Small intestine (tissue), 7 donors: Measurements from ENCODE around the gene GPRC5C. TPM values are rescaled to one million over a fixed set of nuclear protein-coding genes. Genes with fewer than 3 reads are reported as not detected.

Experiments
- DNase-seq, 2 donors: peaks; one replicate each; pipeline versions ENCODE4 v3.0.0 to v3.0.0-alpha.2; 2013
- FAIRE-seq: peaks from 2 replicates; lab custom pipeline; 2012; peaks lifted over from hg19 to GRCh38; lab: Jason Lieb, UNC
- H3K27ac ChIP-seq, 3 donors: one replicate each; pipeline ENCODE4 v1.5.1; 2013; ENCODE audit warnings: low read length in 2 of 3, mild to moderate bottlenecking in 2 of 3, control low read depth in 1 of 3, inconsistent platforms in 1 of 3, low read depth in 1 of 3, moderate library complexity in 1 of 3
- H3K27me3 ChIP-seq, 3 donors: one replicate each; pipeline ENCODE4 v1.6.1; 2013; ENCODE audit warnings: low read length in 3 of 3, inconsistent platforms in 1 of 3; ENCODE audit not compliant: control insufficient read depth in 3 of 3, insufficient read depth in 3 of 3
- H3K36me3 ChIP-seq, 3 donors: one replicate each; pipeline ENCODE4 v1.6.1; 2013; ENCODE audit warnings: low read length in 3 of 3, inconsistent platforms in 1 of 3, low read depth in 1 of 3, mild to moderate bottlenecking in 1 of 3, moderate library complexity in 1 of 3; ENCODE audit not compliant: control insufficient read depth in 3 of 3, insufficient read depth in 2 of 3
- H3K4me1 ChIP-seq, 3 donors: one replicate each; pipeline ENCODE4 v1.6.1; 2013; ENCODE audit warnings: low read length in 2 of 3, inconsistent platforms in 1 of 3, low read depth in 1 of 3, mild to moderate bottlenecking in 1 of 3, moderate library complexity in 1 of 3; ENCODE audit not compliant: control insufficient read depth in 3 of 3, insufficient read depth in 2 of 3
- H3K4me3 ChIP-seq, 3 donors: one replicate each; pipeline ENCODE4 v1.5.1; 2013; ENCODE audit warnings: low read length in 3 of 3, control low read depth in 1 of 3, inconsistent platforms in 1 of 3, low read depth in 1 of 3, mild to moderate bottlenecking in 1 of 3, moderate library complexity in 1 of 3
- H3K9me3 ChIP-seq, 2 donors: one replicate each; pipeline ENCODE4 v1.6.1; 2013; ENCODE audit warnings: low read depth in 1 of 2, low read length in 1 of 2; ENCODE audit not compliant: control insufficient read depth in 2 of 2, insufficient read depth in 1 of 2
- WGBS, 3 donors: extraction: QIAGEN DNeasy Blood & Tissue Kit; methylation state at CpG; one replicate each; pipeline ENCODE4 v1.1.7; 2013; 5-methylcytosine and 5-hydroxymethylcytosine counted together
- polyA plus RNA-seq, 4 donors: library from polyadenylated mRNA; stranded (reverse) in 3 of 4; unstranded in 1 of 4; fragments of 200-250 nt in 3 of 4; fragments of 120-200 nt in 1 of 4; gene quantifications; one replicate each; pipeline versions ENCODE4 v1.2.1 to v1.2.3, GENCODE V29; 2013
- donor health status: healthy with polysubstance abuse.
- donor health status: control.
- donor health status: control.
- donor health status: Bipolar disorder and iron deficiency.
- donor health status: healthy.

The GPRC5C gene
- polyA plus RNA-seq, 4 donors = 41.3 to 72.8 (median 48.1) TPM

DNA sequence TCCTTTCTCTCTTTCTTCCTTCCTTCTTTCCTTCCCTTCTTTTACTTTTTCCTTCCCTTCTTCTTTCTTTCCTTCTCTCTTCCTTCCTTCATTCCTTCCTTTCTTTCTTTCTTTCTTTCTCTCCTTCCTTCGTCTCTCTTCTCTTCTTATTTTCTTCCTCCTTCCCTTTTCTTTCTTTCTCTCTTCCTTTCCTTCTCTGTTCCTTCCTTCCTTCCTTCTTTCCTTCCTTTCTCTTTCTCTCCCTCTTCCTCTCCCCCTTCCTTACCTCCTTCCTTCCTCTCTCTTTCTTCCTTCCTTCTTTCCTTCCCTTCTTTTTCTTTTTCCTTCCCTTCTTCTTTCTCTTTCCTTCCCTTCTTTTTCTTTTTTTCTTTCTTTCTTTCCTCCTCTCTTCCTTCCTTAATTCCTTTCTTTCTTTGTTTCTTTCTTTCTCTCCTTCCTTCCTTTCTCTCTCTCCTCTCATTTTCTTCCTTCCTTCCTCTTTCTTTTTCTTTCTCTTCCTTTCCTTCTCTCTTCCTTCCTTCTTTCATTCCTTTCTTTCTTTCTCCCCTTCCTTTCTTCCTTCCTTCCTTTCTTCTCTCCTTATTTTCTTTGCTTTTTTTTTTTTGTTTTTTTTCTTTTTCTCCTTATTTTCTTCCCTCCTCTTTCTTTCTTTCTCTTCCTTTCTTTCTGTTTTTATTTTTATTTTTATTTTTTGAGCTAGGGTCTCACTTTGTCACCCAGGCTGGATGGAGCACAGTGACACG lies 41.8 kb upstream of the GPRC5C start:
- Histone ChIP-seq H3K4me1 (peaks cover 4 to 32% (median 10%) of the 10 kb centered on the region in 3 donors), H3K4me3 (no peak overlapping the region), H3K27ac (no peak overlapping the region), H3K9me3 (peaks cover 0 to 3% of the 10 kb centered on the region in 2 donors), H3K27me3 (no peaks in the 10 kb centered on the region), H3K36me3 (no peaks in the 10 kb centered on the region)
- DNase-seq (no peak), FAIRE-seq (no peak)
- 78 to 85% (median 80%) methylated on average over 2 of the region's 2 CpGs for WGBS, 3 donors

DNA sequence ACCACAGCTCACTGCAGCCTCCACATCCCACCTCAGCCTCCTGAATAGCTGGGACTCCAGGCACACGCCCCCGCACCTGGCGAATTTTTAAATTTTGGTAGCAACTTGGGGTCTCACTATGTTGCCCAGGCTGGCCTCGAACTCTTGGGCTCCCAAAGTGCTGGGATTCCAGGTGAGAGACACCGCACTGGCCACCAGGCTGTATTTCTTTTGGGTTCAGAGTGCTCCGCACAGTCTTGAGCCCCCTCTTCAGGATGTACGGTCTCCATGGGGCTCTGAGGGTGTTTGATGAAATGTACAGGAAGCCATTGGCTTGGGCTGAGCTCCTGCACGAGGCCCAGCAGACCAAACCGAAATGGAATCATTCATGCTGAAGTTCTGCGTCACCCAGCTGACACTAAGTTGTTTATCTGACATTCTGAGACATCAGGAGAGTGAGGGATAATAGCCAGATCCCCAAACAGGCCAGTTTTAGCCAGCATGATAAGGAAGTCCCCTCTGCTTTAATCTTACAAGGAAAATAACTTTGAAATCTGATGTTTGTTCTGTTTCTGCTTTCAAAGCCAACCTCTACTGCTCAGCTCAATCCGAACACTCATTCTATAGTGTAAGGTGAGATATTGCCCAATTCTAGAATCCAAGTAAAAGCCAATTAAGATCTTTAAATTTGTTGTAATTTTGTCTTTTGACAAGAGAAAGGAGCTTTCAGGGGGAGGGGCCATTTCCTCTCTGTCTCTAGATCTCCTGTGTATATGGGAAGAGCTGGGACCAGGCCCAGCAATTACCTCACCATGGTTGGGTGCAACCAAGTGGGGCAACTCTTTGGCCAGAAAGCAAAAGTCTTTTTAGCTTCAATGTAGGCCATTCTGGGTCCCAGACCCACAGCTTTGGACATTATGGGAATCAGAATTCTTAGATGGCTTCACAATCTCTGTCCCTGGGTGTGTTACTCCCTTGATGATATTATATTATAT lies 40.9 kb upstream of the GPRC5C start:
- Histone ChIP-seq H3K4me3 (no peak overlapping the region), H3K9me3 (peaks cover 0 to 3% of the 10 kb centered on the region in 2 donors), H3K36me3 (no peaks in the 10 kb centered on the region), H3K27me3 (no peaks in the 10 kb centered on the region), H3K4me1 (peaks cover 4 to 34% (median 10%) of the 10 kb centered on the region in 3 donors), H3K27ac (no peak overlapping the region)
- FAIRE-seq = no peak
- no peak for DNase-seq
- 81 to 88% (median 82%) methylated on average over 11 of the region's 11 CpGs for WGBS, 3 donors

DNA sequence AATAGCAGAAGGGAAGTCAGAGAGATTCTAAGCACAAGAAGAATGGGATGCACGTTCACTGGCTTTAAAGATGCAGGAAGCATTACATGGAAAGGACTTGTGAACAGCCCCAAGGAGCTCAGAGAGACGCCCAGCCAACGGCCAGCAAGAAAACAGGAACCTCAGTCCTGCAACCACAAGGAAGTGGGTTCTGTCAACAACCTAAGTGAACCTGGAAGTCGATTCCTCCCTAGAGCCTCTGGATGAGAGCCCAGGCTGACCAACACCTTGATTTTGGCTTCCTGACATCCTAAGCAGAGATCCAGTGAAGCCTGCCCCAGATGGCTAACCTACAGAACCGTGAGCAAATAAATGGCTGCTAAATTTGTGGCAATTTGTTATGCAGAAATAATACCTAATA lies 40.1 kb upstream of the GPRC5C start:
- no peaks in the 10 kb centered on the region for H3K27me3 ChIP-seq
- DNase-seq (no peak), FAIRE-seq (no peak)
- WGBS, 3 donors = 59 to 71% (median 70%) methylated on average over 5 of the region's 5 CpGs
- H3K9me3 ChIP-seq = peaks cover 0 to 3% of the 10 kb centered on the region in 2 donors
- H3K4me1 ChIP-seq = peaks cover 4 to 27% (median 5%) of the 10 kb centered on the region in 3 donors
- no peak overlapping the region for H3K4me3 ChIP-seq
- no peaks in the 10 kb centered on the region for H3K36me3 ChIP-seq
- H3K27ac ChIP-seq = no peak overlapping the region

DNA sequence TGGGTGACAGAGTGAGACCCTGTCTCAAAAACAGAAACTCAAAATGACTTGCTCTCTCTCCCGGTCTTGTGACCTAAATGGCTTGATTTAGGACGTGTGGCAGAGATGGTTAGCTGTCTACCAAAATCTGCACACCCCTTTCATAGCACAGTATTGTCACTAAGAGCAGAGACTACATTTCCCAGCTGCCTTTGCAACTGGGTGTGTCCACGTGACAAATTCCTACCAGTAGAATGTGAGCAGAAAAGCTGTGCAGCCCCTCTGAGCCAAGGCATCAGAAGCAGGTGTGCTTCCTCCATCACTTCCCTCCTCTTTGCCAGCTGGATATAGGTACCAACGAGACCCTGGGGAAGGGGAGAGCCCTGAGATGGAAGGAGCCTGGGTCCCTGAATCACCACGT lies 39.0 kb upstream of the GPRC5C start:
- H3K4me1 ChIP-seq = peaks cover 0 to 20% (median 0%) of the 10 kb centered on the region in 3 donors
- FAIRE-seq (no peak), DNase-seq (no peak)
- H3K4me3 ChIP-seq = no peak overlapping the region
- no peak overlapping the region for H3K27ac ChIP-seq
- peaks cover 0 to 3% of the 10 kb centered on the region in 2 donors for H3K9me3 ChIP-seq
- no peaks in the 10 kb centered on the region for H3K27me3 ChIP-seq
- no peaks in the 10 kb centered on the region for H3K36me3 ChIP-seq
- 68 to 78% (median 71%) methylated on average over 5 of the region's 5 CpGs for WGBS, 3 donors

GRCh38 chr17:74393346-74393942 lies 38.4 kb upstream of the GPRC5C start:
- H3K27me3 ChIP-seq = no peaks in the 10 kb centered on the region
- H3K36me3 ChIP-seq = no peaks in the 10 kb centered on the region
- H3K4me1 ChIP-seq = peaks cover 0 to 16% (median 0%) of the 10 kb centered on the region in 3 donors
- FAIRE-seq (no peak), DNase-seq (no peak)
- 75 to 80% (median 79%) methylated on average over 6 of the region's 6 CpGs for WGBS, 3 donors
- no peak overlapping the region for H3K4me3 ChIP-seq
- peaks cover 0 to 3% of the 10 kb centered on the region in 2 donors for H3K9me3 ChIP-seq
- no peak overlapping the region for H3K27ac ChIP-seq

DNA sequence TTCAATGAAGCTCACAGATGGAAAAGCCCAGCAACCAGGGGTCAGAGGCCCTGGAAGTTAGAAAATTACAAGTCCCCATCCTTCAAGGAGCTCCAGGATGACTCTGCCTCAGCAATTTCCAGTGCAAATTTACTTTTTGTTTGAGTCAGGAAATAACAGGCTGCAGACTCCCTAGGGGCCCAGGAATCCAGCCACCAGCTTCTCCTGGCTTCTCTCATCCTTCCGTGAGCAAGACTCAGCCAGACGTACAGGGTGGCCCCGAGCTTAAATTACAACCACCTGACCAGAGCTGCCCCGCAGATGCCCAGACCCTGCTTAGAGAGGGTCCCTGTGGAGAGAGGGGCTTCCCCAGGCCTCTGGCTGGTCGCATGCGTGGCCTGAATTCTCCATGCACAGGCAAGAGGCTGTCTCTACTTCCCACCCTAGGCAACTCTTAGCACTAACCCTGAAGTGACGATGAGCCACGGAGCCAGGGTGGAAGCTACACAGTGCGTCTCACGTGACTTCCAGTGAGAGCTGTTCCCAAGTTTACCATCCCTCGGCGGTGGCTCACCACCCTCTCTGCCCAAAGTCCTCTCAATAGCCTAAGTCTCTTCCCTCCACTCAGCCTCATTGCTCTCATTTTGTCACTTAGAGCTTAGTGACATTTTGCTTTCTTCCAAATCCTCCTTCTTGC lies 37.5 kb upstream of the GPRC5C start:
- no peak overlapping the region for H3K27ac ChIP-seq
- no peak for FAIRE-seq

GRCh38 chr17:74394977-74395376 lies 36.9 kb upstream of the GPRC5C start:
- peak overlapping the region in 1 of 3 donors; percentile 19 for H3K27ac ChIP-seq
- peaks cover 0 to 3% of the 10 kb centered on the region in 2 donors for H3K9me3 ChIP-seq
- DNase-seq (peak; percentile 28 to 84), FAIRE-seq (no peak)
- H3K36me3 ChIP-seq = no peaks in the 10 kb centered on the region
- no peak overlapping the region for H3K4me3 ChIP-seq
- H3K4me1 ChIP-seq = peaks cover 0 to 6% (median 0%) of the 10 kb centered on the region in 3 donors
- 19 to 75% (median 45%) methylated on average over 7 of the region's 7 CpGs for WGBS, 3 donors
- H3K27me3 ChIP-seq = no peaks in the 10 kb centered on the region

More for the DNA sequence above, 37.5 kb upstream of the GPRC5C start:
- H3K4me1 ChIP-seq = peaks cover 0 to 7% (median 0%) of the 10 kb centered on the region in 3 donors
- H3K27me3 ChIP-seq = no peaks in the 10 kb centered on the region
- no peak overlapping the region for H3K4me3 ChIP-seq
- H3K36me3 ChIP-seq = no peaks in the 10 kb centered on the region
- 84 to 90% (median 86%) methylated on average over 12 of the region's 12 CpGs for WGBS, 3 donors
- H3K9me3 ChIP-seq = peaks cover 0 to 3% of the 10 kb centered on the region in 2 donors
- no peak for DNase-seq
